SKM-1 (cell line): ENCODE data around the gene HLA-A.

ENCODE experiments used
- DNase-seq: peaks from one replicate; lab custom pipeline; 2025; ENCODE audit not compliant: unreplicated experiment; lab: John Stamatoyannopoulos, UW

HLA-A gene

GRCh38 chr6:29984992-29985391, 42.7 kb downstream of the HLA-A start:
- no peak for DNase-seq

- DNase-seq: no peak
Observed at GRCh38 chr6:29986179-29986781, 43.9 kb downstream of the HLA-A start.

- no peak for DNase-seq
Observed at GRCh38 chr6:29989211-29989610, 46.9 kb downstream of the HLA-A start.

- DNase-seq: no peak
Observed at GRCh38 chr6:29990931-29991330, 48.6 kb downstream of the HLA-A start.

- no peak for DNase-seq
Observed at GRCh38 chr6:29992807-29993206, 50.5 kb downstream of the HLA-A start.

GRCh38 chr6:29994826-29995225, 52.5 kb downstream of the HLA-A start:
- no peak for DNase-seq

- no peak for DNase-seq
Observed at GRCh38 chr6:29995340-29995777, 53.0 kb downstream of the HLA-A start.
